Measurements from ENCODE around the gene CAP2. TPM values are rescaled to one million over a fixed set of nuclear protein-coding genes. Genes with fewer than 3 reads are reported as not detected.
"Not testable (repeated sequence)": the region's sequence is repeated elsewhere in the genome, so short reads cannot be mapped to it uniquely, and the experiment has no call there.

Gene CAP2
- total RNA-seq, 1 donor from 2014 or later: 8.5 TPM

GRCh38 chr6:17420368-17420767 is 27.0 kb downstream of the CAP2 start:
- no peak overlapping the region for H3K4me3 ChIP-seq (ENCODE audit: low read depth, low read length)
- no peak for TF ChIP-seq CTCF (IDR thresholded peaks at IDR 0.05; ENCODE audit: insufficient read depth, low read length, poor library complexity, severe bottlenecking)
- no peaks in the 10 kb centered on the region for H3K27me3 ChIP-seq (ENCODE audit: control insufficient read depth, insufficient read depth, low read length)
- no peak for DNase-seq (ENCODE audit: low read depth)
- no peaks in the 10 kb centered on the region for H3K36me3 ChIP-seq (ENCODE audit: control insufficient read depth, insufficient read depth, low read length)

- Histone ChIP-seq H3K4me3 (ENCODE audit: low read depth, low read length) (no peak overlapping the region), H3K27me3 (ENCODE audit: control insufficient read depth, insufficient read depth, low read length) (no peaks in the 10 kb centered on the region), H3K36me3 (ENCODE audit: control insufficient read depth, insufficient read depth, low read length) (no peaks in the 10 kb centered on the region)
- DNase-seq (ENCODE audit: low read depth): no peak
- TF ChIP-seq CTCF (IDR thresholded peaks at IDR 0.05; ENCODE audit: insufficient read depth, low read length, poor library complexity, severe bottlenecking): no peak
These were observed 28.0 kb downstream of the CAP2 start for GRCh38 chr6:17421406-17421805.

GRCh38 chr6:17423026-17423425 is 29.6 kb downstream of the CAP2 start:
- TF ChIP-seq CTCF (IDR thresholded peaks at IDR 0.05; ENCODE audit: insufficient read depth, low read length, poor library complexity, severe bottlenecking): no peak
- DNase-seq (ENCODE audit: low read depth): no peak

GRCh38 chr6:17427062-17427461 is 33.7 kb downstream of the CAP2 start:
- no peak for TF ChIP-seq CTCF (IDR thresholded peaks at IDR 0.05; ENCODE audit: insufficient read depth, low read length, poor library complexity, severe bottlenecking)
- Histone ChIP-seq H3K4me3 (ENCODE audit: low read depth, low read length) (no peak overlapping the region), H3K36me3 (ENCODE audit: control insufficient read depth, insufficient read depth, low read length) (no peaks in the 10 kb centered on the region), H3K27me3 (ENCODE audit: control insufficient read depth, insufficient read depth, low read length) (no peaks in the 10 kb centered on the region)
- DNase-seq (ENCODE audit: low read depth): no peak

More at GRCh38 chr6:17423026-17423425, 29.6 kb downstream of the CAP2 start:
- no peak overlapping the region for H3K4me3 ChIP-seq (ENCODE audit: low read depth, low read length)
- H3K27me3 ChIP-seq (ENCODE audit: control insufficient read depth, insufficient read depth, low read length): no peaks in the 10 kb centered on the region
- H3K36me3 ChIP-seq (ENCODE audit: control insufficient read depth, insufficient read depth, low read length): no peaks in the 10 kb centered on the region

- Histone ChIP-seq H3K27me3 (ENCODE audit: control insufficient read depth, insufficient read depth, low read length) (no peaks in the 10 kb centered on the region), H3K36me3 (ENCODE audit: control insufficient read depth, insufficient read depth, low read length) (no peaks in the 10 kb centered on the region), H3K4me3 (ENCODE audit: low read depth, low read length) (no peak overlapping the region)
- no peak for TF ChIP-seq CTCF (IDR thresholded peaks at IDR 0.05; ENCODE audit: insufficient read depth, low read length, poor library complexity, severe bottlenecking)
- DNase-seq (ENCODE audit: low read depth): no peak
These were observed 34.2 kb downstream of the CAP2 start for GRCh38 chr6:17427617-17428016.

GRCh38 chr6:17428595-17429120 is 35.3 kb downstream of the CAP2 start:
- H3K27me3 ChIP-seq (ENCODE audit: control insufficient read depth, insufficient read depth, low read length); H3K36me3 ChIP-seq (ENCODE audit: control insufficient read depth, insufficient read depth, low read length); DNase-seq (ENCODE audit: low read depth); H3K4me3 ChIP-seq (ENCODE audit: low read depth, low read length): not testable (repeated sequence)
